Esophagus (tissue), 2 donors: Measurements from ENCODE around the gene GNG4. TPM values are rescaled to one million over a fixed set of nuclear protein-coding genes. Genes with fewer than 3 reads are reported as not detected.

Source experiments
- H3K27ac ChIP-seq, 2 donors: one replicate each; pipeline ENCODE4 v1.5.1; 2013; ENCODE audit warnings: low read depth in 2 of 2, mild to moderate bottlenecking in 2 of 2, inconsistent platforms in 1 of 2, low read length in 1 of 2, moderate library complexity in 1 of 2
- H3K27me3 ChIP-seq, 2 donors: one replicate each; pipeline ENCODE4 v1.6.1; 2013; ENCODE audit warnings: low read length in 2 of 2, control low read depth in 1 of 2, mild to moderate bottlenecking in 1 of 2; ENCODE audit not compliant: insufficient read depth in 2 of 2, control insufficient read depth in 1 of 2
- H3K36me3 ChIP-seq, 2 donors: one replicate each; pipeline ENCODE4 v1.6.1; 2013; ENCODE audit warnings: low read length in 1 of 2; ENCODE audit not compliant: control insufficient read depth in 2 of 2, insufficient read depth in 2 of 2
- H3K4me1 ChIP-seq, 2 donors: one replicate each; pipeline ENCODE4 v1.6.1; 2013; ENCODE audit warnings: low read length in 1 of 2; ENCODE audit not compliant: control insufficient read depth in 2 of 2, insufficient read depth in 2 of 2
- H3K4me3 ChIP-seq, 2 donors: one replicate each; pipeline ENCODE4 v1.5.1; 2013; ENCODE audit warnings: low read length in 2 of 2, mild to moderate bottlenecking in 2 of 2, low read depth in 1 of 2, moderate library complexity in 1 of 2
- H3K9me3 ChIP-seq, 2 donors: one replicate each; pipeline ENCODE4 v1.6.1; 2013; ENCODE audit warnings: mild to moderate bottlenecking in 2 of 2, low read depth in 1 of 2, low read length in 1 of 2, moderate library complexity in 1 of 2; ENCODE audit not compliant: control insufficient read depth in 2 of 2, insufficient read depth in 1 of 2
- WGBS, 2 donors: extraction: QIAGEN DNeasy Blood & Tissue Kit; methylation state at CpG; one replicate each; pipeline ENCODE4 v1.1.7; 2013; 5-methylcytosine and 5-hydroxymethylcytosine counted together
- polyA plus RNA-seq, 2 donors: library from polyadenylated mRNA; stranded (reverse); fragments of 200-250 nt; gene quantifications; one replicate each; pipeline ENCODE4 v1.2.3, GENCODE V29; 2013
- donor health status: healthy with polysubstance abuse.
- donor health status: Bipolar disorder and iron deficiency.

Gene GNG4
- polyA plus RNA-seq, 2 donors: 8.1 to 10.9 TPM

- Histone ChIP-seq H3K27ac (no peak overlapping the region), H3K27me3 (no peaks in the 10 kb centered on the region), H3K9me3 (no peaks in the 10 kb centered on the region), H3K36me3 (no peaks in the 10 kb centered on the region), H3K4me1 (no peaks in the 10 kb centered on the region), H3K4me3 (no peak overlapping the region)
- WGBS, 2 donors: 87 to 88% methylated on average over 7 of the region's 7 CpGs
Measured at GRCh38 chr1:235614442-235614954, 35.1 kb downstream of the GNG4 start.

GRCh38 chr1:235613602-235614001, 36.0 kb downstream of the GNG4 start:
- WGBS, 2 donors: 47 to 52% methylated on average over 2 of the region's 2 CpGs
- Histone ChIP-seq H3K4me1 (no peaks in the 10 kb centered on the region), H3K27me3 (no peaks in the 10 kb centered on the region), H3K4me3 (no peak overlapping the region), H3K27ac (peak overlapping the region; percentile 11 to 40), H3K36me3 (no peaks in the 10 kb centered on the region), H3K9me3 (no peaks in the 10 kb centered on the region)

DNA sequence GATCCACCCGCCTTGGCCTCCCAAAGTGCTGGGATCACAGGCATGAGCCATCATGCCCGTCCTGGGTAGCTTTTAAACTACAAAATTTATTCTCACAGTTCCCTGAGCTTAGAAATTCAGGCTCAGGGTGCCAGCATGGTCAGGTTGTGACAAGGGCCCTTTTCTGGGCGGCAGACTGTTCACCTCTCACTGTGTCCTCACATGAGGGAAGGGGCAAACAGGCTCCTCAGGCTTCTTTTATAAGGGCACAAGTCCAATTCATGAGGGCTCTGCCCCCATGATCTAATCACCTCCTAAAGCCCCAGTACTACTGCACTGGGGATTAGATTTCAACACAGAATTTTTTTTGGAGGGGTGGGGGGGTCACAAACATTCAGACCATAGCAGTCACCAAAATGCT, 36.8 kb downstream of the GNG4 start:
- Histone ChIP-seq H3K4me1 (no peaks in the 10 kb centered on the region), H3K36me3 (no peaks in the 10 kb centered on the region), H3K4me3 (no peak overlapping the region), H3K27me3 (no peaks in the 10 kb centered on the region), H3K27ac (no peak overlapping the region), H3K9me3 (no peaks in the 10 kb centered on the region)
- 64 to 72% methylated on average over 3 of the region's 3 CpGs for whole genome bisulfite sequencing, 2 donors

DNA sequence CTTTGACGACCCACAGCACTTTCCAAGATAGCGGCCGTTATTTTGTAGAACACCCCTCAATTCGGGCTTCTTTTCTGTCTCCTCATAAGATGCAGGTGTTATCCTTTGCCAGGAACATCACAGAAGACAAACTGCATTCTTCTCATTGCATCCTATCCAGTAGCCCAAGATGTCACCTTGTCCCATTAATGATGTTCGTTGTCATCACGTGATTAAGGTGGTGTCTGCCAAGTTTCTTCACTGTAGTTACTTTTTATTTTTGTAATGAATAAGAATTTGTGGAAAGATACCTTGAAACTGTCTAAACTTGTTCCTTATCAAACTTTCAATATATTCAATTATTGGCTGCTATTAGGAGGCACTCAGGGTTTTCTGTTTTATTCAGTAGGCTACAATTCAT, 39.4 kb downstream of the GNG4 start:
- Histone ChIP-seq H3K9me3 (no peaks in the 10 kb centered on the region), H3K27ac (no peak overlapping the region), H3K4me3 (no peak overlapping the region), H3K36me3 (no peaks in the 10 kb centered on the region), H3K4me1 (no peaks in the 10 kb centered on the region), H3K27me3 (no peaks in the 10 kb centered on the region)
- 85 to 90% methylated on average over 6 of the region's 6 CpGs for WGBS, 2 donors

GRCh38 chr1:235608278-235608677, 41.3 kb downstream of the GNG4 start:
- H3K4me3 ChIP-seq: no peak overlapping the region
- H3K9me3 ChIP-seq: no peaks in the 10 kb centered on the region
- no peaks in the 10 kb centered on the region for H3K4me1 ChIP-seq
- H3K27me3 ChIP-seq: no peaks in the 10 kb centered on the region
- no peak overlapping the region for H3K27ac ChIP-seq
- WGBS, 2 donors: 34 to 39% methylated on average over 3 of the region's 3 CpGs
- H3K36me3 ChIP-seq: no peaks in the 10 kb centered on the region

DNA sequence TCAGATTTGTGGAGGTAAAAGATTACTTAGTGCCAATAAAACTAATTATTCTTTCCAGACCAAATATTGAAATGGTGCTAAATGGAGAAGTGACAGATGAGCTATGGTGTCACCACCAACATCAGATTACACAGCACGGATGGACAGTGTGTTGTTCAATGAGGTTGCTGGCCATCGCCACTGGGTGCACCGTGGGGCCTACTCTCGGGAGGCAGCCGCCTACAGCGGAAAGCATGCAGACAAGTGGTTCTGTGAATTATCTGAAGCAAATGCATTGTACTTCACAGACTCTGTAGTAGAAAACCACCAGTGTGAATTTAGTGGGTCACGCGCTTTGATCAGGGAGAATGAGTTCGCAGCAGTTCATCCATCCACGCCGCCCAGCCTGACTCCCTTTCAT, 42.3 kb downstream of the GNG4 start:
- H3K36me3 ChIP-seq: no peaks in the 10 kb centered on the region
- no peaks in the 10 kb centered on the region for H3K27me3 ChIP-seq
- H3K9me3 ChIP-seq: no peaks in the 10 kb centered on the region
- no peaks in the 10 kb centered on the region for H3K4me1 ChIP-seq
- no peak overlapping the region for H3K27ac ChIP-seq
- H3K4me3 ChIP-seq: no peak overlapping the region
- WGBS, 2 donors: 90 to 95% methylated on average over 11 of the region's 11 CpGs

GRCh38 chr1:235601104-235601503, 48.5 kb downstream of the GNG4 start:
- H3K4me3 ChIP-seq: no peak overlapping the region
- no peaks in the 10 kb centered on the region for H3K27me3 ChIP-seq
- no peak overlapping the region for H3K27ac ChIP-seq
- no peaks in the 10 kb centered on the region for H3K4me1 ChIP-seq
- WGBS, 2 donors: 87 to 89% methylated on average over 5 of the region's 5 CpGs
- no peaks in the 10 kb centered on the region for H3K36me3 ChIP-seq
- H3K9me3 ChIP-seq: no peaks in the 10 kb centered on the region

GRCh38 chr1:235599536-235599935, 50.0 kb downstream of the GNG4 start:
- Histone ChIP-seq H3K4me1 (no peaks in the 10 kb centered on the region), H3K27me3 (no peaks in the 10 kb centered on the region), H3K4me3 (no peak overlapping the region), H3K36me3 (no peaks in the 10 kb centered on the region), H3K27ac (no peak overlapping the region), H3K9me3 (no peaks in the 10 kb centered on the region)
- 85 to 88% methylated on average over 5 of the region's 5 CpGs for WGBS, 2 donors

DNA sequence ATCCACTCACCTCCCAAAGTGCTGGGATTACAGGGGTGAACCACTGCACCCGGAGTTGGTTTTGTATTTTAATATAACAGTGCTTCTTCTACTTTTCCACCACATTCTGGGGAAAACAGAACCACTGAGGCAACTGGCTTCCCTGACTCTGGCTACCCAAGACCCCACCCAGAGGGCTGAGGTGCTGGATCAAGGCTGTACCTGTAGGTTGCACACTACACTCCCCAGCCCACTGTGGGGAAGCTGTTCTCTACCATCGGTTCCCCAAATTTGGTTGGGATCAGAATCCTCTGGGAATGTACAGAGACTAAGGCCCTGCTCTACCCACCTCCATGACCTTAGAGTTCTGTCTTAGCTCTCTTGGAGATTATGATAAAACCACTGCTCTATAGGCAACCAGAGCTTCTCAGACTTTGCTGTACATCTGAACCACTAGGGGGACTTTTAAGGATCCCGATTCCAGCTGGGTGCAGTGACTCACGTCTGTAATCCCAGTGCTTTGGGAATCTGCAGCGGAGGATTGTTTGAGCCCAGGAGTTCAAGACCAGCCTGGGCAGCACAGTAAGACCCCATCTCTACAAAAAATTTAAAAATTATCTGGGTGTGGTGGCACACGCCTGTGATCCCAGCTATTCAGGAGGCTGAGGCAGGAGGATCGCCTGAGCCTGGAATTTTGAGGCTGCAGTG, 51.6 kb downstream of the GNG4 start:
- Histone ChIP-seq H3K27me3 (no peaks in the 10 kb centered on the region), H3K36me3 (no peaks in the 10 kb centered on the region), H3K27ac (no peak overlapping the region), H3K4me1 (no peaks in the 10 kb centered on the region), H3K9me3 (no peaks in the 10 kb centered on the region), H3K4me3 (no peak overlapping the region)
- WGBS, 2 donors: 70 to 71% methylated on average over 7 of the region's 7 CpGs

DNA sequence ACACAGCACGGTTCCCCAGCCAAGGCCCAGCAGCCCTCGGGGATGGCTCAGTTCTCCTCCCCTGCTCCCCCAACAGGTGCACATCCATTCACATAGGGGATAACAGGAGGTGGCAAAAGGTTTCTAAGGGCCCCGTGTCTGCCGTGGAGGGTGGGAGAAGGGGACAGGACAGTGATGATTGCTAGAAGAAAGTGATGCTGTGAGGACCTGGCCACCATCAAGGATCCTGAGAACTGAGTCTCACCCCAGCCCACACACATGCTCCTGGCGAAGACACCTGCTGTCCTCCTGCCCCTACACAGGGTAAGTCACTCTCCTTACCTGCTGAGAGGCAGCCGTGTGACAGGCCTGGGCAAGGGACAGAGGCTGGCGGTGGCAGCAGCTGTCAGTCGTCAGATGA, 54.5 kb downstream of the GNG4 start:
- no peaks in the 10 kb centered on the region for H3K27me3 ChIP-seq
- WGBS, 2 donors: 79 to 82% methylated on average over 8 of the region's 8 CpGs
- H3K36me3 ChIP-seq: no peaks in the 10 kb centered on the region
- no peak overlapping the region for H3K27ac ChIP-seq
- no peaks in the 10 kb centered on the region for H3K4me1 ChIP-seq
- no peak overlapping the region for H3K4me3 ChIP-seq
- no peaks in the 10 kb centered on the region for H3K9me3 ChIP-seq
